ENCODE data around the gene KRTAP4-5.

DNA sequence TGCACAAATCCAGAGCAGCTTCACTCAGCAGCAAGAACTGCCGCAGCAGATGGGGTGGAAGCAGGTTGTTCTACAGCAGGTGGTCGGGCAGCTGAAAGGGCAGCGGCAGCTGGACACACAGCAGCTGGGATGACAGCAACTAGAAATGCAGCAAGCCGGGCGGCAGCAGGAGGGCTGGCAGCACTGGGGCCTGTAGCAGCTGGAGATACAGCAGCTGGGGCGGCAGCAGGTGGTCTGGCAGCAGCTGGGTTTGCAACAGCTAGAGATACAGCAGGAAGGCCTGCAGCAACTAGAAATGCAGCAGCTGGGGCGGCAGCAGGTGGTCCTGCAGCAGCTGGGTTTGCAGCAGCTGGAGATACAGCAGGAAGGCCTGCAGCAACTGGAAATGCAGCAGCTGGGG, 17.9 kb upstream of the KRTAP4-5 start:
- TF ChIP-seq, protein P1, sequence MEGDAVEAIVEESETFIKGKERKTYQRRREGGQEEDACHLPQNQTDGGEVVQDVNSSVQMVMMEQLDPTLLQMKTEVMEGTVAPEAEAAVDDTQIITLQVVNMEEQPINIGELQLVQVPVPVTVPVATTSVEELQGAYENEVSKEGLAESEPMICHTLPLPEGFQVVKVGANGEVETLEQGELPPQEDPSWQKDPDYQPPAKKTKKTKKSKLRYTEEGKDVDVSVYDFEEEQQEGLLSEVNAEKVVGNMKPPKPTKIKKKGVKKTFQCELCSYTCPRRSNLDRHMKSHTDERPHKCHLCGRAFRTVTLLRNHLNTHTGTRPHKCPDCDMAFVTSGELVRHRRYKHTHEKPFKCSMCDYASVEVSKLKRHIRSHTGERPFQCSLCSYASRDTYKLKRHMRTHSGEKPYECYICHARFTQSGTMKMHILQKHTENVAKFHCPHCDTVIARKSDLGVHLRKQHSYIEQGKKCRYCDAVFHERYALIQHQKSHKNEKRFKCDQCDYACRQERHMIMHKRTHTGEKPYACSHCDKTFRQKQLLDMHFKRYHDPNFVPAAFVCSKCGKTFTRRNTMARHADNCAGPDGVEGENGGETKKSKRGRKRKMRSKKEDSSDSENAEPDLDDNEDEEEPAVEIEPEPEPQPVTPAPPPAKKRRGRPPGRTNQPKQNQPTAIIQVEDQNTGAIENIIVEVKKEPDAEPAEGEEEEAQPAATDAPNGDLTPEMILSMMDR (IDR thresholded peaks at IDR 0.05; ENCODE audit: low read depth, low read length), result no peak
- TF ChIP-seq EZH2phosphoT487 (IDR thresholded peaks at IDR 0.05; ENCODE audit: low read depth), result no peak
